ENCODE results near the gene GTPBP3. TPM values are rescaled to one million over a fixed set of nuclear protein-coding genes. Genes with fewer than 3 reads are reported as not detected.

Gene GTPBP3
- polyA plus RNA-seq, 1 donor, result 25.1 TPM

GRCh38 chr19:17309198-17309964 is 28.0 kb upstream of the GTPBP3 start, which contains the start of gene DDA1:
Gene DDA1 (plus strand): TSS chr19:17309563. CDS start chr19:17309655, 92 bp downstream.
- DNase-seq, result peak; percentile 99

- DNase-seq, result no peak
Measured at GRCh38 chr19:17309965-17310461, 27.3 kb upstream of the GTPBP3 start.

GRCh38 chr19:17311455-17312188 is 25.7 kb upstream of the GTPBP3 start:
- DNase-seq, result no peak

- no peak for DNase-seq
Measured at GRCh38 chr19:17312189-17313113, 24.9 kb upstream of the GTPBP3 start.

GRCh38 chr19:17314007-17314593 is 23.3 kb upstream of the GTPBP3 start:
- DNase-seq, result no peak

GRCh38 chr19:17318966-17319365 is 18.4 kb upstream of the GTPBP3 start:
- DNase-seq, result no peak

GRCh38 chr19:17319473-17320238 is 17.7 kb upstream of the GTPBP3 start:
- DNase-seq, result no peak

- DNase-seq, result no peak
Measured at GRCh38 chr19:17320435-17320834, 16.9 kb upstream of the GTPBP3 start.

GRCh38 chr19:17321655-17322489 is 15.5 kb upstream of the GTPBP3 start:
- no peak for DNase-seq

GRCh38 chr19:17322854-17323253 is 14.5 kb upstream of the GTPBP3 start:
- DNase-seq, result no peak

- DNase-seq, result no peak
Measured at GRCh38 chr19:17323300-17323963, 13.9 kb upstream of the GTPBP3 start.

GRCh38 chr19:17323964-17324332 is 13.4 kb upstream of the GTPBP3 start:
- DNase-seq, result no peak

GRCh38 chr19:17324357-17325114 is 12.8 kb upstream of the GTPBP3 start:
- no peak for DNase-seq

- DNase-seq, result no peak
Measured at GRCh38 chr19:17325133-17325532, 12.2 kb upstream of the GTPBP3 start.

GRCh38 chr19:17325881-17326594 is 11.3 kb upstream of the GTPBP3 start:
- no peak for DNase-seq

GRCh38 chr19:17326595-17326966 is 10.8 kb upstream of the GTPBP3 start:
- DNase-seq, result no peak

GRCh38 chr19:17327068-17327653 is 10.2 kb upstream of the GTPBP3 start:
- no peak for DNase-seq

All from left kidney (tissue), 2 donors.